Bronchus fibroblast of lung (primary cell): ENCODE measurements around the gene ARL5A. TPM values are rescaled to one million over a fixed set of nuclear protein-coding genes. Genes with fewer than 3 reads are reported as not detected.

Source experiments
- total RNA-seq: library from RNA; depleted of rRNA; stranded (reverse); fragments of >200 nt; gene quantifications from 2 replicates; pipeline ENCODE4 v1.2.3, GENCODE V29; 2015

Gene ARL5A, protein sequence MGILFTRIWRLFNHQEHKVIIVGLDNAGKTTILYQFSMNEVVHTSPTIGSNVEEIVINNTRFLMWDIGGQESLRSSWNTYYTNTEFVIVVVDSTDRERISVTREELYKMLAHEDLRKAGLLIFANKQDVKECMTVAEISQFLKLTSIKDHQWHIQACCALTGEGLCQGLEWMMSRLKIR
- total RNA-seq, result 23.4 and 35.7 TPM in 2 replicates

DNA sequence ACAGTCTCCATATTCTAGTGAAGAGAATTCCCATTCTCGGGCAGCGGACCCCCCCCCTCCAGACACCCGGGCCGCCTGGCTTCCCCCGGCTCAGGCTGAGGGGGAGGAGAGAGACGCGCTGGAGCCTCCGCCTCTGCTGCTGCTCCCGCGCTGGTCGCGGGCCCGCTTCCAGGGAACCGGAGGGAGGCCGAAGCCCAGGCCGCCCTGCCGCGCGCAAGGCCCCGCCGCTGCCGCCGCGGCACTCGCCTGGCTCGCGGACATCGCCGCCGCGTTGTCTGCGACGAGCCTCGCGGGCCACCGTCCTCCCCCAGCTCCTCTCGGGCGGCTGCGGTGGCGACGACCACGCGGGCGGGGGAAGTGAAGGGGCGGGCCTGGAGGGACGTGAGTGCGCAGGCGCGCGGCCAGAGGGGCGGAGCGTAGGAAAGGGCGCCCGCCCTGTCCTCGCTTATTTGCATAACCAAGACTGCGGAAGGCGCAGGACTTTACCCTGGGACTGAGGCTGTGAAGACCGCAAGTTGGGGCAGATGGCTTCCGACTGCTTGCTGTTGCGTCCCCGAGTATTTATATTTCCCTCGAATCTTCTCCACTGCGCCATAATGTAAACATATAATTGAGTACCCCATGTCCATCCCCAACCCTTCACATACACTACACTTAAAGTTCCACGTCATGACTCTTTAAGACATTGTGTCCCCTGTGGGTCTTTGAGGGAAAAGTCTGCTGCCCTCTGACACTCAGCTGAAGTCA is at the start of gene ARL5A:
TSS of gene ARL5A (minus strand) at position 279 of the 747 bp plus-strand sequence. CDS start at position 34, 245 bp downstream.

Other genes with a start within 250 kb of the ARL5A start
- under 0.01 and 0.17 TPM in 2 replicates for gene NEB, start 93.9 kb downstream of the ARL5A start, total RNA-seq